Measurements from ENCODE around the gene IDH1.

DNA sequence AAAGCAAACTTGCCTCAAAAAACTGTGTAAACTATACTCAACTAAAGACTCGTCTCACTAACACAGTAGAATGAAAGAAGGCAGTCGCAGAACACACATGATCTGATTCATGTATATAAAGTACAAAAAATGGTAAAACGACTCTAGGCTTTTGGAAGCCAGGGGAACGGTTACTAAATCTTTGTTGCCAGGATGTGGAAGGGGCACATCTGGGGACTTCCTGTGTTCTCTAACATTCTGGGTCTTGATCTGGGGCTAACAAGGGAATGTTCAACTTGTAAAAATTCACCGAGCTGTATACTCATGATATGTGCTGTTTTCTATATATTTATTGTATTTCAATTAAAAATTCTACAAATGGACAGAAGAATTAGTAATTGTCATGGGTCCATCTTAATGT is 50.7 kb downstream of the IDH1 start:
- TF ChIP-seq, protein P1, sequence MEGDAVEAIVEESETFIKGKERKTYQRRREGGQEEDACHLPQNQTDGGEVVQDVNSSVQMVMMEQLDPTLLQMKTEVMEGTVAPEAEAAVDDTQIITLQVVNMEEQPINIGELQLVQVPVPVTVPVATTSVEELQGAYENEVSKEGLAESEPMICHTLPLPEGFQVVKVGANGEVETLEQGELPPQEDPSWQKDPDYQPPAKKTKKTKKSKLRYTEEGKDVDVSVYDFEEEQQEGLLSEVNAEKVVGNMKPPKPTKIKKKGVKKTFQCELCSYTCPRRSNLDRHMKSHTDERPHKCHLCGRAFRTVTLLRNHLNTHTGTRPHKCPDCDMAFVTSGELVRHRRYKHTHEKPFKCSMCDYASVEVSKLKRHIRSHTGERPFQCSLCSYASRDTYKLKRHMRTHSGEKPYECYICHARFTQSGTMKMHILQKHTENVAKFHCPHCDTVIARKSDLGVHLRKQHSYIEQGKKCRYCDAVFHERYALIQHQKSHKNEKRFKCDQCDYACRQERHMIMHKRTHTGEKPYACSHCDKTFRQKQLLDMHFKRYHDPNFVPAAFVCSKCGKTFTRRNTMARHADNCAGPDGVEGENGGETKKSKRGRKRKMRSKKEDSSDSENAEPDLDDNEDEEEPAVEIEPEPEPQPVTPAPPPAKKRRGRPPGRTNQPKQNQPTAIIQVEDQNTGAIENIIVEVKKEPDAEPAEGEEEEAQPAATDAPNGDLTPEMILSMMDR (IDR thresholded peaks at IDR 0.05), result no peak
- no peak for TF ChIP-seq POLR2A (IDR thresholded peaks at IDR 0.05)
